OCI-LY1 (cell line): Measurements from ENCODE around the gene RNASE1.

ENCODE experiments used
- H2AFZ ChIP-seq: fragments of 200-600 bp; sonication (generic), shearing (Covaris generic); 2 replicates; pipeline ENCODE4 v1.6.0; 2014; ENCODE audit warnings: antibody characterized with exemption, mild to moderate bottlenecking, low read length
- H3F3A ChIP-seq: fragments of 200-600 bp; sonication (generic), shearing (Covaris generic); 2 replicates; pipeline ENCODE4 v1.6.0; 2014; ENCODE audit warnings: mild to moderate bottlenecking, antibody characterized with exemption, low read length, moderate library complexity; ENCODE audit not compliant: insufficient read depth
- H3K27ac ChIP-seq: fragments of 200-600 bp; sonication (generic); 2 replicates; pipeline ENCODE4 v1.5.1; 2014; ENCODE audit warnings: low read length, mixed run types, mild to moderate bottlenecking, low read depth; ENCODE audit not compliant: poor library complexity, severe bottlenecking
- H3K27me3 ChIP-seq: fragments of 200-600 bp; sonication (generic); 2 replicates; pipeline ENCODE4 v1.6.0; 2014; ENCODE audit warnings: antibody characterized with exemption, mild to moderate bottlenecking, low read length, moderate library complexity; ENCODE audit not compliant: insufficient read depth
- H3K36me3 ChIP-seq: fragments of 200-600 bp; sonication (generic); 2 replicates; pipeline ENCODE4 v1.6.1; 2014; ENCODE audit warnings: mild to moderate bottlenecking, antibody characterized with exemption, low read length, moderate library complexity, mixed read lengths; ENCODE audit not compliant: insufficient read depth
- H3K4me1 ChIP-seq: fragments of 200-600 bp; sonication (generic); 2 replicates; pipeline ENCODE4 v1.5.1; 2014; ENCODE audit warnings: mild to moderate bottlenecking, low read length, moderate library complexity; ENCODE audit not compliant: insufficient read depth, severe bottlenecking
- H3K4me2 ChIP-seq: fragments of 200-600 bp; sonication (generic), shearing (Covaris generic); 2 replicates; pipeline ENCODE4 v1.6.1; 2014; ENCODE audit warnings: low read length
- H3K4me3 ChIP-seq: fragments of 200-600 bp; sonication (generic); 2 replicates; pipeline ENCODE4 v1.5.1; 2014; ENCODE audit warnings: low read length, low read depth, mild to moderate bottlenecking, mixed read lengths; ENCODE audit not compliant: poor library complexity, severe bottlenecking
- H3K79me2 ChIP-seq: fragments of 200-600 bp; shearing (Covaris generic); 2 replicates; pipeline ENCODE4 v1.6.1; 2016; ENCODE audit warnings: mixed run types, low read length, mixed read lengths; ENCODE audit not compliant: insufficient read depth
- H3K9ac ChIP-seq: fragments of 200-600 bp; sonication (generic), shearing (Covaris generic); 2 replicates; pipeline ENCODE4 v1.6.1; 2014; ENCODE audit warnings: mild to moderate bottlenecking, low read length, mixed read lengths
- H3K9me2 ChIP-seq: fragments of 200-600 bp; sonication (generic), shearing (Covaris generic); 2 replicates; pipeline ENCODE4 v1.6.1; 2014; ENCODE audit warnings: low read depth, mild to moderate bottlenecking, low read length, mixed read lengths
- H3K9me3 ChIP-seq: fragments of 200-600 bp; shearing (Covaris generic); 2 replicates; pipeline ENCODE4 v1.6.1; 2014; ENCODE audit warnings: low read length, mixed read lengths
- H4K20me1 ChIP-seq: fragments of 200-600 bp; sonication (generic), shearing (Covaris generic); 2 replicates; pipeline ENCODE4 v1.6.0; 2016; ENCODE audit warnings: mild to moderate bottlenecking, low read length; ENCODE audit not compliant: insufficient read depth
- EZH2 ChIP-seq: fragments of 200-600 bp; sonication (generic), shearing (Covaris generic); IDR thresholded peaks from 2 replicates; pipeline ENCODE4 v1.8.0; 2017; ENCODE audit warnings: borderline replicate concordance, mixed run types, mild to moderate bottlenecking, antibody characterized with exemption, low read length, moderate library complexity, mixed read lengths
- TF ChIP-seq, protein P1 (sequence below): fragments of 200-600 bp; sonication (generic), shearing (Covaris generic); IDR thresholded peaks from 2 replicates; pipeline ENCODE4 v1.5.1; 2017; ENCODE audit warnings: mild to moderate bottlenecking, antibody characterized with exemption, low read length, moderate library complexity, mixed read lengths

Gene RNASE1

DNA sequence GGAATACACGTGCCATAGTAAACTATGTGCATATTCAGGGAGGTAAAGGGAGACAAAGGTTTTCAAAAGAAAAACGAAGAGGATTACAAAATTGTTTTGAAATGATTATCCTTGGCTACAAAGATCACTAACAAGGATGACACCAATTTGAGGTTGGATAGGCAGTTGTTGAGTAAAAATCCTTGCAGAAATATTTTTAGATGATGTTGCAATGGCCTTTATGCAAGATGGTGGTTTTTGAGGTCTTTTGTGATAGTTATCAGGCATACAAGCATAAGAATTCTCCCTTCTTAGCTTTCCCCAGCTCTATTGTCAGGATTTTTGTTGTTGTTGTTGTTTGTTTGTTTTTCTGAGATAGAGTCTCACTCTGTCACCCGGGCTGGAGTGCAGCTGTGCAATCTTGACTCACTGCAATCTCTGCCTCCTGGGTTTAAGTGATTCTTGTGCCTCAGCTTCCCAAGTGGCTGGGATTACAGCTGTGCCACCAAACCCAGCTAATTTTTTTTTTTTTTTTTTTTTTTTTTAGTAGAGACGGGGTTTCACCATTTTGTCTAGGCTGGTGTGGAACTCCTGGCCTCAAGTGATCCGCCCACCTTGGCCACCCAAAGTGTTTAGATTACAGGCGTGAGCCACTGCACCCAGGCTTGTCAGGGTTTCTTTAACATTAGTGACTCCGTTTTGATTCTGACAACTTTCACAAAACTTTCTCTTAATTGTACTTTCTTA lies 7.8 kb downstream of the RNASE1 start:
- H2AFZ ChIP-seq = no peak overlapping the region
- no peak for TF ChIP-seq EZH2
- TF ChIP-seq, protein P1, sequence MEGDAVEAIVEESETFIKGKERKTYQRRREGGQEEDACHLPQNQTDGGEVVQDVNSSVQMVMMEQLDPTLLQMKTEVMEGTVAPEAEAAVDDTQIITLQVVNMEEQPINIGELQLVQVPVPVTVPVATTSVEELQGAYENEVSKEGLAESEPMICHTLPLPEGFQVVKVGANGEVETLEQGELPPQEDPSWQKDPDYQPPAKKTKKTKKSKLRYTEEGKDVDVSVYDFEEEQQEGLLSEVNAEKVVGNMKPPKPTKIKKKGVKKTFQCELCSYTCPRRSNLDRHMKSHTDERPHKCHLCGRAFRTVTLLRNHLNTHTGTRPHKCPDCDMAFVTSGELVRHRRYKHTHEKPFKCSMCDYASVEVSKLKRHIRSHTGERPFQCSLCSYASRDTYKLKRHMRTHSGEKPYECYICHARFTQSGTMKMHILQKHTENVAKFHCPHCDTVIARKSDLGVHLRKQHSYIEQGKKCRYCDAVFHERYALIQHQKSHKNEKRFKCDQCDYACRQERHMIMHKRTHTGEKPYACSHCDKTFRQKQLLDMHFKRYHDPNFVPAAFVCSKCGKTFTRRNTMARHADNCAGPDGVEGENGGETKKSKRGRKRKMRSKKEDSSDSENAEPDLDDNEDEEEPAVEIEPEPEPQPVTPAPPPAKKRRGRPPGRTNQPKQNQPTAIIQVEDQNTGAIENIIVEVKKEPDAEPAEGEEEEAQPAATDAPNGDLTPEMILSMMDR = no peak
- H3K9me3 ChIP-seq = no peaks in the 10 kb centered on the region
- no peaks in the 10 kb centered on the region for H3F3A ChIP-seq
- H3K4me3 ChIP-seq = no peak overlapping the region
- no peaks in the 10 kb centered on the region for H3K79me2 ChIP-seq
- H3K27ac ChIP-seq = no peak overlapping the region
- H3K36me3 ChIP-seq = no peaks in the 10 kb centered on the region
- no peak overlapping the region for H3K4me2 ChIP-seq
- no peaks in the 10 kb centered on the region for H3K9me2 ChIP-seq
- H4K20me1 ChIP-seq = no peaks in the 10 kb centered on the region
- H3K9ac ChIP-seq = no peak overlapping the region
- no peaks in the 10 kb centered on the region for H3K4me1 ChIP-seq
- peaks cover 4% of the 10 kb centered on the region; the same call in 1 of the 2 replicates for H3K27me3 ChIP-seq

DNA sequence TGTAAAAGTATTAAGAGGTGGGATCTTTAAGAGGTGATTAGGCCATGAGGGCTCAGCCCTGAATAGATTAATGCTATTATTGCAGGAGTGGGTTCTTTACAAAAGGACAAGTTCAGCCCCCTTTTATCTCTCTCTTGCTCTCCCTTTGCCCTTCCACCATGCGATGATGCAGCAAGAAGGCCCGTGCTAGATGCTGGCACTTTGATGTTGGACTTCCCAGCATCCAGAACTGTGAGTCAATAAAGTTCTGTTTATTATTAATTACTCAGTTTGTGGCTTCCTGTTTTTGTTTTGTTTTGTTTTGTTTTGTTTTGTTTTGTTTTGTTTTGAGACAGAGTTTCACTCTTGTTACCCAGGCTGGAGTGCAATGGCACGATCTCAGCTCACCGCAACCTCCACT lies 10.1 kb downstream of the RNASE1 start:
- no peaks in the 10 kb centered on the region for H3K36me3 ChIP-seq
- H3K79me2 ChIP-seq = no peaks in the 10 kb centered on the region
- H3K4me1 ChIP-seq = no peaks in the 10 kb centered on the region
- H3K9ac ChIP-seq = no peak overlapping the region
- H2AFZ ChIP-seq = no peak overlapping the region
- no peak for TF ChIP-seq EZH2
- TF ChIP-seq, protein P1 = no peak
- 0 out of 2 replicates have a peak, but pooled peaks cover 3% of the 10 kb centered on the region for H3K27me3 ChIP-seq
- H4K20me1 ChIP-seq = no peaks in the 10 kb centered on the region
- H3K4me2 ChIP-seq = no peak overlapping the region
- no peak overlapping the region for H3K27ac ChIP-seq
- no peaks in the 10 kb centered on the region for H3K9me3 ChIP-seq
- no peak overlapping the region for H3K4me3 ChIP-seq
- H3F3A ChIP-seq = no peaks in the 10 kb centered on the region
- H3K9me2 ChIP-seq = no peaks in the 10 kb centered on the region

DNA sequence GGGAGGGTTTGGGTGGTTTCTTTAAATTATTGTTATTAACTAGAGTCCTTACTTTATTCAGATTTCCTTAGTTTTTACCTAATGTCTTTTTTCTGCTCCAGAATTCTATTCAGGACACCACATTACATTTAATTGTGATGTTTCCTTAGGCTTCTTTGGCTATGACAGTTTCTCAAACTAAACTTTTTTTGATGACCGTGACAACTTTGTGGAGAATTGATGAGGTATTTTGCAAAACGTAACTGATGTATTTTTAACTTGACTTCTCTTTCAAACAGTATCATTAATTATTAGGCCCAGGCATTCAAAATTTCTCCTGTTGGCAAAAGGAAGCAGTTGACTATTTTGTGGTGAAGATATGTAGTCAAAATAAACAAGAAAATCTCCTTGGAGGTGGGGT lies 11.0 kb downstream of the RNASE1 start:
- H3K79me2 ChIP-seq = no peaks in the 10 kb centered on the region
- no peak overlapping the region for H3K4me3 ChIP-seq
- H3K9me3 ChIP-seq = no peaks in the 10 kb centered on the region
- no peaks in the 10 kb centered on the region for H3F3A ChIP-seq
- H2AFZ ChIP-seq = no peak overlapping the region
- H3K9me2 ChIP-seq = no peaks in the 10 kb centered on the region
- H3K27me3 ChIP-seq = no peaks in the 10 kb centered on the region
- no peak overlapping the region for H3K4me2 ChIP-seq
- H3K4me1 ChIP-seq = no peaks in the 10 kb centered on the region
- no peak overlapping the region for H3K9ac ChIP-seq
- no peaks in the 10 kb centered on the region for H3K36me3 ChIP-seq
- no peaks in the 10 kb centered on the region for H4K20me1 ChIP-seq
- no peak overlapping the region for H3K27ac ChIP-seq
- no peak for TF ChIP-seq EZH2
- TF ChIP-seq, protein P1 = no peak
